Ascending aorta (tissue), 2 donors: Measurements from ENCODE around the gene FARS2. TPM values are rescaled to one million over a fixed set of nuclear protein-coding genes. Genes with fewer than 3 reads are reported as not detected.

Experiments used
- DNase-seq, 2 donors: peaks; one replicate each; pipeline ENCODE4 v3.0.0-alpha.2; 2019; ENCODE audit warnings: low spot score in 2 of 2
- H3K27ac ChIP-seq, 2 donors: fragments of 200-600 bp; sonication (generic); one replicate each; pipeline ENCODE4 v1.5.1; 2016 to 2017; ENCODE audit warnings: mild to moderate bottlenecking in 1 of 2
- H3K27me3 ChIP-seq: fragments of 200-600 bp; sonication (generic); one replicate; pipeline ENCODE4 v1.5.1; 2017
- H3K36me3 ChIP-seq, 2 donors: fragments of 200-600 bp; sonication (generic); one replicate each; pipeline ENCODE4 v1.5.1; 2016
- H3K4me1 ChIP-seq, 2 donors: fragments of 200-600 bp; sonication (generic); one replicate each; pipeline ENCODE4 v1.5.1; 2016 to 2017; ENCODE audit warnings: mild to moderate bottlenecking in 1 of 2
- H3K4me3 ChIP-seq, 2 donors: fragments of 200-600 bp; sonication (generic); one replicate each; pipeline ENCODE4 v1.5.1; 2016 to 2017; ENCODE audit warnings: mild to moderate bottlenecking in 1 of 2
- H3K9me3 ChIP-seq, 2 donors: fragments of 200-600 bp; sonication (generic); one replicate each; pipeline ENCODE4 v1.5.1; 2016
- CTCF ChIP-seq, 3 experiments: fragments of 200-600 bp in 2 of 3; fragments of 450-650 bp in 1 of 3; sonication (generic) in 2 of 3; IDR thresholded peaks; one replicate each; pipeline ENCODE4 v1.5.1; 2016 to 2019; ENCODE audit warnings: antibody characterized with exemption in 3 of 3, mild to moderate bottlenecking in 1 of 3, moderate library complexity in 1 of 3
- intact Hi-C: fragments of 100-400 bp; cut with DNase I; formaldehyde crosslinking; loops from one replicate; pipeline ENCODE4 v1.15.1; 2023
- total RNA-seq: library from RNA; depleted of rRNA; stranded (reverse); fragments of >200 nt; gene quantifications from one replicate; pipeline ENCODE4 v1.1.0, GENCODE V29; 2016

FARS2 gene
- total RNA-seq, 1 donor from 2014 or later = 17.6 TPM

DNA sequence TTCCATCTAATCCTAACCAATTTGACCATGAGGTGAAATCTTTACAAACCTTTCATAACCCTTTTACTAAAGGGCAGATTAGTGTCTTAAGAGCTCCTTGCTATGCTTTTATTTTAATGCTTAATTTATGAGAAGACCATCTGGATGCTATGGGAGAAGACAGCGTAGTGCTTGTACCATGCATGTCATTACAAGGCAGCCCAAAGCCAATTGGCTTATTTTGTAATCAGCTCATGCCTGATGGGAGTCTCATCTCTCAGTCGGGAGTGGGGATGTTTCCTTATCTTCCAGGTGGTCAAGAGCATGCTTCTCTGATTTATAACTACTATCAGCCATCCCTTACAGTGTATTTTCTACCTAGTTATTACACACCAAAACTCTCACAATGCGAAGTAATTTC, 304.7 kb downstream of the FARS2 start:
- no peaks in the 10 kb centered on the region for H3K4me1 ChIP-seq
- no peak for DNase-seq

GRCh38 chr6:5566718-5567117, 305.4 kb downstream of the FARS2 start:
- Histone ChIP-seq H3K9me3 (no peaks in the 10 kb centered on the region), H3K27me3 (no peaks in the 10 kb centered on the region), H3K27ac (no peak overlapping the region), H3K36me3 (no peaks in the 10 kb centered on the region), H3K4me1 (no peaks in the 10 kb centered on the region), H3K4me3 (no peak overlapping the region)
- TF ChIP-seq CTCF (IDR thresholded peaks at IDR 0.05) = no peak
- intact Hi-C loops = no loop called here
- no peak for DNase-seq

More for the DNA sequence above, 304.7 kb downstream of the FARS2 start:
- no peaks in the 10 kb centered on the region for H3K36me3 ChIP-seq
- no peak overlapping the region for H3K4me3 ChIP-seq
- no peak overlapping the region for H3K27ac ChIP-seq
- no peaks in the 10 kb centered on the region for H3K9me3 ChIP-seq
- no peaks in the 10 kb centered on the region for H3K27me3 ChIP-seq
- no peak for TF ChIP-seq CTCF (IDR thresholded peaks at IDR 0.05)
- intact Hi-C loops = no loop called here

GRCh38 chr6:5567352-5567751, 306.0 kb downstream of the FARS2 start:
- Histone ChIP-seq H3K27me3 (no peaks in the 10 kb centered on the region), H3K9me3 (no peaks in the 10 kb centered on the region), H3K27ac (no peak overlapping the region), H3K4me3 (no peak overlapping the region), H3K36me3 (no peaks in the 10 kb centered on the region), H3K4me1 (no peaks in the 10 kb centered on the region)
- no peak for TF ChIP-seq CTCF (IDR thresholded peaks at IDR 0.05)
- DNase-seq = no peak
- intact Hi-C loops = no loop called here

GRCh38 chr6:5567890-5568289, 306.6 kb downstream of the FARS2 start:
- TF ChIP-seq CTCF (IDR thresholded peaks at IDR 0.05) = no peak
- intact Hi-C loops = no loop called here
- Histone ChIP-seq H3K4me3 (no peak overlapping the region), H3K4me1 (no peaks in the 10 kb centered on the region), H3K36me3 (no peaks in the 10 kb centered on the region), H3K9me3 (no peaks in the 10 kb centered on the region), H3K27ac (no peak overlapping the region), H3K27me3 (no peaks in the 10 kb centered on the region)
- no peak for DNase-seq

GRCh38 chr6:5569491-5569890, 308.2 kb downstream of the FARS2 start:
- intact Hi-C loops = no loop called here
- H3K36me3 ChIP-seq = no peaks in the 10 kb centered on the region
- H3K4me3 ChIP-seq = no peak overlapping the region
- H3K27me3 ChIP-seq = no peaks in the 10 kb centered on the region
- H3K27ac ChIP-seq = no peak overlapping the region
- DNase-seq = no peak
- no peaks in the 10 kb centered on the region for H3K4me1 ChIP-seq
- TF ChIP-seq CTCF (IDR thresholded peaks at IDR 0.05) = no peak
- H3K9me3 ChIP-seq = no peaks in the 10 kb centered on the region

DNA sequence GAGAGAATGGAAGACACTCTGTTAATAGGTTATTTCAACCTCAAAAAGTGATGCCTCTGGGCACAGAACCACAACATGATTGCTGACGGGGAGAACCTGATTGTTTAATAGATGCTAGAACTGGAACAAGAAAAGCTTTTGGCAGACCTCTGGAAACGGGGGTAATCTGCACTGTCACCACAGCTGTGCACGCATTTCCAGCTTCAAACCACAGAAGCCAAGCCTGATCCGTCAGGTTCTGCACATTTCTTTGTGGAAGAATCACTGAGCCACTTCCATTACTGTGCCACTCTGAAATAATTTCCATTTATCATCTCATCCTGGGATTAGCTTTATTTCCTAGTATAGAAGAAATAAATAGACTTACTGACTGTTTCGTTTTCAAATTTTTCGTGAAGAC, 309.3 kb downstream of the FARS2 start:
- no peak for DNase-seq
- no peak for TF ChIP-seq CTCF (IDR thresholded peaks at IDR 0.05)
- H3K36me3 ChIP-seq = no peaks in the 10 kb centered on the region
- H3K4me3 ChIP-seq = no peak overlapping the region
- H3K4me1 ChIP-seq = no peaks in the 10 kb centered on the region
- intact Hi-C loops = no loop called here
- H3K27ac ChIP-seq = no peak overlapping the region
- H3K9me3 ChIP-seq = no peaks in the 10 kb centered on the region
- no peaks in the 10 kb centered on the region for H3K27me3 ChIP-seq
